Skin of body (tissue), 2 donors: ENCODE data around the gene PLS3. TPM values are rescaled to one million over a fixed set of nuclear protein-coding genes. Genes with fewer than 3 reads are reported as not detected.
A peak's percentile ranks its signal among the peaks of the same experiment; 100 is the strongest.
"Not testable (repeated sequence)": the region's sequence is repeated elsewhere in the genome, so short reads cannot be mapped to it uniquely, and the experiment has no call there.

Experiments used
- DNase-seq: peaks from one replicate; lab custom pipeline; 2025; lab: John Stamatoyannopoulos, UW
- total RNA-seq: library from RNA; depleted of rRNA; stranded (reverse); fragments of >200 nt; gene quantifications from one replicate; pipeline ENCODE4 v1.2.3, GENCODE V29; 2014

The PLS3 gene
- total RNA-seq, 1 donor from 2014 or later = 137 TPM

DNA sequence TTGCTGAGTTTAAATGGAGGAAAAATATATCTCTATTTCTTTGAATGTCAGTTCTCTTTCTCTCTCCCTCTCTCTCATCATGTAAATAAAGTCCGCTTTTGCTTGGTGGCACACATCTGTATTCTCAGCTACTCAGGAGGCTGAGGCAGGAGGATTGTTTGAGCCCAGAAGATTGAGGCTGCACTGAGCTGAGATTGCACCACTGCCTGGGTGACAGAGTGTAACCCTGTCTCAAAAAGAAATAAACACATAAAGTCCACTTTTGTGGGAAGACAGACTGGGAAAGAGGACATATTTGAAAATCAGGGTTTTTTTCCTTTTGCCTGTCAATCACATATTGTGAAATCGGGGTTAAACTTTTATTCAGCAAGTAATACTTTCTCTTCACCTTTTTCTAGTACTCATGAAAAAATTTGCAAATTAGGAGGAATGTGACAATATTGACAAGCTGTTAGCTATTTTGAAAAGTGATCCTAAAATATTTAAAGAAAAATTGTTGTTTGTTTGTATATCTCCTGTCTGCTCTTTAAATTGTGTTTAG, 42.6 kb downstream of the PLS3 start:
- DNase-seq = no peak

DNA sequence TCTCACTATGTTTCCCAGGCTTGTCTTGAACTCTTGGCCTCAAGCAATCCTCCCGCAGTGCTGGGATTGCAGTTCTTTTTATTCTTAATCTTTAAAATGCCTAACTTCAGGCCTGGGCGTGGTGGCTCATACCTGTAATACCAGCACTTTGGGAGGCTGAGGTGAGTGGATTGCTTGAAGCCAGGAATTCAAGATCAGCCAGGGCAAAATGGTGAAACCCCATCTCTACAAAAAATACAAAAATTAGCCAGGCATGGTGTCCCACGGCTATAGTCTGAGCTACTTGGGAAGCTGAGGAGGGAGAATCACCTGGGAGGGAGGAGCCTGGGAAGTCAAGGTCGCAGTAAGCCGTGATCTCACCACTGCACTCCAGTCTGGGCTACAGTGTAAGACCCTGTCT, 45.9 kb downstream of the PLS3 start:
- DNase-seq = no peak

DNA sequence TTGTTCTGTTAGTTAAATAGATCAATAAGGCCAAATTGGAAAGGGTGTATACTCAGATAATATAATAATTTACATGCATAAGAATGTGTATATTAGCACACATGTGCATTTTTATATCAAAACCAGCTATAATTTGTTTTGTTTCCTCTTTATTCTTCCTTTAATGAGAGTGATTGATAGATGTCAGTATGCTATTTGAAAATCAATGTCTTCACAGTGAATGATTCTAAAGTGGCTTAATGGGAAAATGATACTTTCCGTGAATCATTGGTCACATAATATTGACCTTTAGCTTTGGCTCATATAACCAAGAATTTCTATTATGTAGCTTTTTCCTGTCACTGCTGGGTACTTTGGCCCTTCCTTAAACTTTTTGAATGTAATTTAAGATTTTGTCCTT, 48.6 kb downstream of the PLS3 start:
- DNase-seq = no peak

DNA sequence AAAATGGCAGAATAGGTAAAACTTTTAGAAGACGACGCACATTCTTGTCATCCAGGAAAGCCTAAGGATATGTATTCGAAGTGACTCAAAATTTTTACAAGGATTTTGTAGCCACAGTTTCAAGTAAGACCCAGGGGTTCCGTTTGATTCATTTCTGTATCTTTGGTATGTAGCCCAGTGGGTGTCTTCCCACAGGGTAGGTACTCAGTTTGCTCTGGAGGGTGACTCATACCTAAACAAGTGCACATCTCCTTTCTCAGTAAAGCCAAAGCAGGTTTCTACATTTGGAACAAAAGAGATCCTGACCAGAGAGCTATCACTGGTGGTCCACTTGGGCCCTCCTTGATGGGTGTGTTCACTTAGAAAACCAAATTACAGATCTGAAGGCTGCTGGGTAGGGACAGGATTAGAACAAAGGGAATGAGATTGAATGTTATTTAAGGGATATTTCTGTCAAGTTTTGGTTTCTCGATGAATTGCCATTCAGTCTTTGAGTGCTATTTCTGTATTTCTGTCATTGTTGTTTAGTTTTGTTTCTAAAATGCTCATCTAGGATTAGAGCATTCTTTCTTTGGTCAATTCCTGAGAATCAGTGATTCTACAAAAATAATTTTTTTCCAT, 56.1 kb downstream of the PLS3 start:
- no peak for DNase-seq

DNA sequence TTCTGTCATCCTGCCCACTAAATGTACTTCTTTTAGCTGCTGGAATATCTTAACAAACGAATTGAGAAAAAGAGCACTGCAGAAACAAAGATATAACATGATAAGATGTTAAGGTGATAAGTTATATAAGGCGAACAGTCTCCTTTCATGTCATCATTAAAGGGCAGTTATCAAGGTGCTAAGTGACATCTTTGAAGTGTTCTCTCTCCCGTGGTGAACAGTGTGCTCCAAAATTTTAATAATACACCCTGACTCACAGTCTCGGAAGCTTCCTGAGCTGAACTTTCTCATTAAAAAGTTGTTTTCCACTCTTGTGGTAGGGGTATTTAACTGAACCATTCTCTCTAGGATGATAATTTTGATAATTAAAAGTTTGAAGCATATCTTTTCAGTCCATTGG, 61.6 kb downstream of the PLS3 start:
- DNase-seq = no peak

DNA sequence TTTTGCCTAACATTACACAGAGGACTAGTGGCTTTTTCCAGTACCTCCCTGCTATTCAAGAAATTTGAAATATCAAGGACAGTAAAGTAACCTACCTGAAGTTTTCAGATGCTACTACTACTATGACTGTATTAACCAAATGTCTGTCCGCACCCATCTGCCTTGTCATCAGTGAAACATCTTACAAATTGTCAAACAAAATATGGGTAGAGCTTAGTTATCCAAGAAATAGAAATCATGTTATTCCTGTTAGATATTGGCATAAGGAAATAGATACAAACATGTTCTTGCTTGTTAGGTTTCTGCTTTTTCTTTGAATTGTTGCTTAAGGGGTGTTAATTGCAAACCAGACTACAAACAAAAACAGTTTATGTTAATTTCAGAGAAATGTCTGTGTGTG, 63.9 kb downstream of the PLS3 start:
- DNase-seq = no peak

DNA sequence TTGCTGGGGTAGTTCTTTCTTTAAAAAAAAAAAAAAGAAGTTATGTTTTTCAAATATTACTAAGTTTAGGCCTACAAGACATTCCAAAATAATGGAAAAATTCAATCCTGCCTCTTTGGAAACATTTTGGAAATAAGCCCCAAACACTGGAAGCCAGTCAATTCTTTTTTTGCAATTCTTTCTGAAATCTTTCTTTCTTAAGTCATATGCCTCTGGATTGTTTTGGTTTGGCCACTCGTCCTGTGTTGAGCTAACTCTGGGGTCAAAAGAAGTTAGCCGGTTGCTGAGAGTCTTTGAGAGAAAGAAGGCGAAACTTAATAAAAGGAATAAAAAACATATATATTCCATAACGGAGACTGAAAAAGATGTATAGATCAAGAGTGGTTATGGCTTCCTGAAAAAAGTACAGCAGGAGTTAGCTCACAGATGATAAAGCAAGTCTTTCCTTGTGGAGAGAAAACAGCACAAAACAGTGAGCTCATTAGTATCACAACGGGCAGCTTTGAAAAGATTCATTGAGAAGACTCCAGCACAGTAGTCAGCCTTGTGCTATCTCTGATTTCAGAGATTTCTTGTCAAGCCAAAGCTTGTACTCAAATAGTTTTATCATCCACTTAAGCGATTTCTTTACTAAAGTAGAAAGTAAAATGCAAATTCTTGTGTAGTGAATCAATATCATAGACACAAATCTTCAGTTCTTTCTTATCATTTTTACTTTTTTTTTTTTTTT, 64.8 kb downstream of the PLS3 start:
- DNase-seq = no peak

DNA sequence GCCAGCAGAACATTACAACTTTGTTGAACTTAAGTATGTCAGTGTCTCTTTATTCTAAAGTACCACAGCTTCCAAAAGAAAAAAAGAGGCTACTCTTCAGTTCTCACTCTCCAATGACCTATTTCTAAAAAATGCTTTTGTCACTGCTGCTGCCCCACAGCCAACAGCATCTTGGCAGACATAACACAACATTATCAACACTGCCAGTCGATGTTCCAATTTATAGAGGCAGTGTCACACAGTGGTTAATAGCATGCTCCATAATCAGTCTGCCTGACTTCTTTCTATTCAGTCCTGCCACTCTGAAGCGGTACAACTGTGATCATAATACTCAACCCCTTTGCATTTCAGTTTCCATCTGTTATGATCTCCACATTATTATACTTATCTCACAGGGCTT, 69.2 kb downstream of the PLS3 start:
- DNase-seq = no peak

DNA sequence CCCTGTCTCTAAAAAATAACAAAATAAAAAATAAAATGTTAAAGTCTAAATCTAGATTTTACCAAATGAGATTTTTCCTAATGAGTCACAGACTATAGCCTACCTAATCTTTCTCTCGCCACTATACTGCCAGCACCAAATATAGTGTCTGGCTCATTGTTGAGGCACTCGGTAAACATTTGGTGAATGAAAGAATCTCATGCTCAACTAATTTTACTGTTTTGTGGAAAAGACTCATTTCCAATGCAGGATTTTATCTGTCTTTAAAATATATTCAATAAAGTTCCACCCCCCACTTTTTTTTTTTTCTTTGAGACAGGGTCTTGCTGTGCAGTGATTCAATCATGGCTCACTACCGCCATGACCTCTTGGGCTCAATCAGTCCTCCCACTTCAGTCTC, 71.5 kb downstream of the PLS3 start:
- no peak for DNase-seq

DNA sequence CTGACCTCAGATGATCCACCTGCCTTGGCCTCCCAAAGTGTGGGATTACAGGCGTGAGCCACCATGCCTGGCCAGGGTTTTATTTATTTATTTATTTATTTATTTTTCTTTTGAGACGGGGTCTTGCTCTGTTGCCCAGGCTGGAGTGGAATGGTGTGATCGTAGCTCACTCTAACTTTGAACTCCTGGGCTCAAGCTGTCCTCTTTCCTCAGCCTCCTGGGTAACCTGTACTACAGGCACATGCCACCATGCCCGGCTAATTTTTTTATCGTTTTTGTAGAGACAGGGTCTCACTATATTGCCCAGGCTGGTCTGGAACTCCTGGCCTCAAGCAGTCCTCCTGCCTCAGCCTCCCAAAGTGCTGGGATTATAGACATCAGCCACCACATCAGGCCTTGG, 72.4 kb downstream of the PLS3 start:
- DNase-seq = not testable (repeated sequence)

DNA sequence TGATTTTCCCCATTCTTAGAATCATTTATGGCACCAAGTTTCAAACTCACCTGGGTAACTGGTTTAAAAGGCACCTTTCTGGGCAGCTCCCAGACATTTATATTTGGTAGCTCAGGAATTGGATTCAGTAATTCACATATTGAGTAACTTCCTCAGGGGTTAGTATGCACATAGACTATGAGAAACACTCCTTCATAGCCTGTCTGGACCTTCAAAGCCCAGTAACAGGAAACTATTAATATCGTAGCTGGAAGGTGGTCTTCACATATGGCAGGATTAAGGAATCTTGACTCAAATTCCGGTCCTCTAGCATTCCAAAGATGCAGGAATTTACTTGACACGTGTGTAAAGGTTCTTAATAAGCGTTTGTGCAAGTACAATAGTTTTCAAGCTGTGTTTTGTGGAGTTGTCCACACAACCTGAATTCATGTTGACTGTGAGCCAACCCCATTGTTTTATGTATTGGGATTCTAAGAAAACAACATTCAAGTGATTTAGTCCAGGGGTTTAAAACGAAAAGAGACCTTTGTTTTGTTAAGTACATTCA, 78.4 kb downstream of the PLS3 start:
- no peak for DNase-seq

DNA sequence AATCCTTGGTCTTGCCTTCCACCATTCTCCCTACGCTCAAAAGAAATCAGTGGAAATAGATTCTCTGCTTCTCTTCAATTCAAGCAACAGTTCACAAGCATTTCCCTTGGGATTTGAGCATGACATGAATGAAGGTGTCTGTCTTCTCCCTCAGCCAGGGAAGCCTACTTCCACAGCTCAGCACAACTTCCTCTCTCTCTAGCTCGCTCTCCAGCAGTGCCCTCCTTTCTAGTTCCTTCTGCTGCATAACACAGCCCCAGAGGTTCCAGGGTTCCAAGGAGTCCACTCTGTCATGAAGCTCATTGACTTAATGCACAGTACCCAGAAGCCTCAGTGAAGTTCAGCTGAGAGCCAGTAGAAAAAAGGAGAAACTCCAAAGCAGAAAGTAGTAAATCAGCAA, 81.3 kb downstream of the PLS3 start:
- DNase-seq = no peak

DNA sequence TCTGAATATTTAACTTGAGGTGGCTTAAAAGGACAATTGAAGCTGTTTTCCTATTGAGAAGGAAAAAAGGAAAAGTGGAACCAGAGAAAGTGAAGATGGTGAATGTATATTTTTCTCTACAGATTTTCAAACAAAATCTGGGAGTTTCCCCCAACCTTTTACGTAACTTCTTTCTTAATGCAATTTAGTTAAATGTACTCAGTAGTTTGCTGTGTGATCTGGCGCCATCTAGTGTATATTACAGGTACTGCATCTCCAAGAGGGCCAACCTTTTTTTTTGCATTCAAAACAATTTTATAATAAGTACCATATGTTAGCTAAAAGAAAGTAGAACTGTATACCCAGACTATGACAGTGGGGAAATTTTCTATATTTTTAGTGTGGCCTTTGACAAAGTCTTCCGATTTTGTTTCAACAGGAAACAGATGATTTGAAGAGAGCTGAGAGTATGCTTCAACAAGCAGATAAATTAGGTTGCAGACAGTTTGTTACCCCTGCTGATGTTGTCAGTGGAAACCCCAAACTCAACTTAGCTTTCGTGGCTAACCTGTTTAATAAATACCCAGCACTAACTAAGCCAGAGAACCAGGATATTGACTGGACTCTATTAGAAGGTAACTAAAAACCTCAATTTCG, 82.0 kb downstream of the PLS3 start:
- peak; percentile 80 for DNase-seq

DNA sequence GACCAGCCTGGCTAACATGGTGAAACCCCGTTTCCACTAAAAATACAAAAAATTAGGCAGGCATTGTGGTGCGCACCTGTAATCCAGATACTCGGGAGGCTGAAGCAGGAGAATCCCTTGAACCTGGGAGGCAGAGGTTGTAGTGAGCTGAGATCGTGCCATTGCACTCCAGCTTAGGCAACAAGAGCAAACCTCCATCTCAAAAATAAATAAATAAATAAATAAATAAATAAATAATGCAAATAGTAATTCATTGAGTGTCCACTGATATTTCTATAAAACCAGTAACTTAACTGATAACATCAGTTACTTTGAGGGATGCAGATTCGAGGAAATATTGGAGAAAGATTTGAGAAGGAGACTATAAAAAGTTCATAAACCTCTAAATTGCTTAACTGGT, 83.4 kb downstream of the PLS3 start:
- not testable (repeated sequence) for DNase-seq

DNA sequence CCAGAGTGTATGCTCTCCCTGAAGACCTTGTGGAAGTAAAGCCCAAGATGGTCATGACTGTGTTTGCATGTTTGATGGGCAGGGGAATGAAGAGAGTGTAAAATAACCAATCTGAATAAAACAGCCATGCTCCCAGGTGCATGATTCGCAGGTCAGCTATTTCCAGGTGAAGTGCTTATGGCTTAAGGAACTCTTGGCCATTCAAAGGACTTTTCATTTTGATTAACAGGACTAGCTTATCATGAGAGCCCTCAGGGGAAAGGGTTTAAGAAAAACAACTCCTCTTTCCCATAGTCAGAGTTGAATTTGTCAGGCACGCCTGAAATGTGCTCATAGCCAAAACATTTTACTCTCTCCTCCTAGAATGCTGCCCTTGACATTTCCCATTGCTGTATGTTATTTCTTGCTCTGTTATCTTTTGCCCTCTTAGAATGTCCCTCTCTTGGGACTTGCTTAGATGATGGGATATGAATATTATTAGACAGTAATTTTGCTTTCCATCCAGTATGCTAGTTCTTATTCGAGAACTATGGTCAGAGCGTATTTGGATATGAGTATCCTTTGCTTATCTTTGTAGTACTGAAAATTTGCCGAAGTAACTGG, 88.6 kb downstream of the PLS3 start:
- no peak for DNase-seq

DNA sequence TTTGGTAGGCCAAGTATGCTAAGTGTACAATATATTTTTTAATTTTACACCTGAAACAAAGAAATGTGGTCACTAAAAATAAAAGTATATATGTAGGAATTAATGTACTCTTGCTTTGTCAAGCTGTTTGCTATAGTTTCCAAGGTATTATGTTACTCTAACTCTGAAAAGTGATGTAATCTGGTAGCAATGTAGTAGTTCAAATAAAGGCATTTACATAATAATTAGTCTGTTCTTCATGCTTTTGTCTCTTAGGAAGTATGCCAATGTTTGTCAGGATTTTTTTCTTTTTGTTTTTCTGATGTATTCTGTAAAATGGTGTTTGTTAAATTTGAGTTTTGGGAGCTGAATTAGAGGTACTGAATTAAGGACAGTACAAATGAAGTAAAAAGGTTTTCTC, 89.5 kb downstream of the PLS3 start:
- no peak for DNase-seq

DNA sequence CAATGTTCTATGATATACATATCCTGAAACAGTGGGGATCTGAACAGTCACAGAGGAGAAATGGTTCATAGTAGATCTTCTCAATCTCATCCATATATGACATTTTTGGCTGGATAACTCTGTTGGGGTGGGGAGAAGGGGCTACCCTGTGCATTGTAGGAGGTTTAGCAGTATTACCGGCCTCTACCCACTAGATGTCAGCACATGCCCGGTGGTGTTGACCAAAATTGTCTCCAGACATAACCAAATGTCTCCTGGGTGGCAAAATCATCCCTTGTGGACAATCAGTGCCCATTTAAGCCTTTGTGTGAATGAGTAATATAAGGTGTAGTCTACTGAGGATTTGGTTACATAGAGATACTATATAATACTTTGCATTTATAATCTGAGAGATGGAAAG, 89.9 kb downstream of the PLS3 start:
- DNase-seq = no peak

DNA sequence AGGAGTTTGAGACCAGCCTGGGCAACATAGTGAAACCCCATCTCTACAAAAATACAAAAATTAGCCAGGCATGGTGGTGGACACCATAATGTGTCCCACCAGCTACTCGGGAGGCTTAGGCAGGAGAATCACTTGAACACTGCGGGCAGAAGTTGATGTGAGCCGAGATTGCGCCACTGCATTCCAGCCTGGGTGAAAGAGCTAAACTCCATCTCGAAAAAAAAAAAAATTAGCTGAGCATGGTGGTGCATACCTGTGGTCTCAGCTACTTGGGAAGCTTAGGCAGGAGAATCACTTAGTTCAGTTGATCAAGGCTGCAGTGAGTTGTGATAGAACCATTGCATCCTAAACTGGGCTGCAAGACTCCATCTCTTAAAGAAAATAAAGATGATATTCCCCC, 91.2 kb downstream of the PLS3 start:
- DNase-seq = no peak

DNA sequence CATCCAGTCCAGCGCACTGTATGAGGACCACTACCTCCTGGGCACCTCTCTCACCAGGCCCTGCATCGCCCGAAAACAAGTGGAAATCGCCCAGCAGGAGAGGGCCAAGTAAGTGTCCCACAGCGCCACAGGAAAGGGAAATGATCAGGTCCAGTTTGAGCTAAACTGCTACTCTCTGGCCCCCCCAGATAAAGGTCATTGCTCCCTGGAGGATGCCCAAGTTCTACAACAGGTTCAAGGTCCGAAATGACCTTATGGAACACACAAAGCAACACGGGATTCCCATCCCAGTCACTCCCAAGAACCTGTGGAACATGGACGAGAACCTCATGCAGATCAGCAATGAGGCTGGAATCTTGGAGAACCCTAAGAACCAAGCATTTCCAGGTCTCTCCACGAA, 104.1 kb downstream of the PLS3 start:
- no peak for DNase-seq

DNA sequence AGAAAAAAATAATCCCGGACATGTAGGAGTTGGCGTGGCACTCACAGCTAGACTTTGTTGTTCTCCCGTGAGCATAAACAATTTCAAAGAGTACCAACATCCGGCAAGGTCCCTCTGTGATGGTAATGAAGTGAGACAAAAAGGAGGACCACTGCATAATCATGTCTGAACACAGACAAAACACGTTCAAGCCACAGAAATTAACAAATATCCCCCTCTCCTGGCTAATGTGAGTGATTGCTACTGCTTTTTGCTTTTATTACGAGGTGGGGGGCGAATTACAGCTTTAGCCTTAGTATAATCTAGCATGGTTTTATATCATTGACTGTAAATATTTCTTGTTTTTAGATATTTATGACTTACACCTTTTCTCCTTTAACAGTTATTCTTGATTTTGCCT, 118.5 kb downstream of the PLS3 start:
- no peak for DNase-seq

DNA sequence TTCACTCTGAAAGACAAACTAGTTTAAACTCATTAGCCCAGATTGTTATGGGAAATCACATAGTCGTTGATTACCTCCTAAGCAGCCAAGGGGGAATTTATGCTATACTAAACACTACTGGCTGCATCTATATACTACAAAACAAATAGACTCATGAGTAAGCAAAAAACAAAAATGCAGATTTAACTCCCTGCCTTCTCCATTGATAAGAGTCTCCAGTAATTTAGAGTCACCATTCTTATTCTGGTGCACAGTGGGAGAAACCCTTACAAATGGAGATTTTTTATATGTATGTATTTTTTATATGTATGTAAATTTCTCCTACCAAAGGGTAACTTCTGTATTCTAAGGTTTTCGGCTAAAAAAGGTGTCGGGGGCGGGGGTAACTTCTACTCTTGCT, 126.6 kb downstream of the PLS3 start:
- no peak for DNase-seq

DNA sequence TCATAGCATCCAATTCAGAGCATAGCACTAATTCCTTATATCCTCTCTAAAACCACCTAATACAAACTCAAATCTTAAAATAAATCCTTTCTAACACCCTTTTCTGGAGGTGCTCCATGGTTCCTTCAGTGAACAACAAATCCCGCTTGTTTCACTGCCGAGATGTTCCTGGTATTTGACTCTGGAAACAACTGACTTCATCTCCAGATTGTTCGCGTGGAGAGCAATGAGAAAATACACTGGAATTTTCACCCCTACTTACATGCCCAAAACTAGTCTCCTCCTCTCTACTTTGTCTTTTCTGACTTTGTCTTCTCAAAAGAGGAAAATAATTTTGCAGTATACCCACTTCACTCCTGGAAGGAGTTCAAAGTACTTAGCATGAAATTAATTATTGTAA, 129.0 kb downstream of the PLS3 start:
- peak; percentile 9 for DNase-seq
